ENCODE results near the gene NDUFS2.

NDUFS2 gene

DNA sequence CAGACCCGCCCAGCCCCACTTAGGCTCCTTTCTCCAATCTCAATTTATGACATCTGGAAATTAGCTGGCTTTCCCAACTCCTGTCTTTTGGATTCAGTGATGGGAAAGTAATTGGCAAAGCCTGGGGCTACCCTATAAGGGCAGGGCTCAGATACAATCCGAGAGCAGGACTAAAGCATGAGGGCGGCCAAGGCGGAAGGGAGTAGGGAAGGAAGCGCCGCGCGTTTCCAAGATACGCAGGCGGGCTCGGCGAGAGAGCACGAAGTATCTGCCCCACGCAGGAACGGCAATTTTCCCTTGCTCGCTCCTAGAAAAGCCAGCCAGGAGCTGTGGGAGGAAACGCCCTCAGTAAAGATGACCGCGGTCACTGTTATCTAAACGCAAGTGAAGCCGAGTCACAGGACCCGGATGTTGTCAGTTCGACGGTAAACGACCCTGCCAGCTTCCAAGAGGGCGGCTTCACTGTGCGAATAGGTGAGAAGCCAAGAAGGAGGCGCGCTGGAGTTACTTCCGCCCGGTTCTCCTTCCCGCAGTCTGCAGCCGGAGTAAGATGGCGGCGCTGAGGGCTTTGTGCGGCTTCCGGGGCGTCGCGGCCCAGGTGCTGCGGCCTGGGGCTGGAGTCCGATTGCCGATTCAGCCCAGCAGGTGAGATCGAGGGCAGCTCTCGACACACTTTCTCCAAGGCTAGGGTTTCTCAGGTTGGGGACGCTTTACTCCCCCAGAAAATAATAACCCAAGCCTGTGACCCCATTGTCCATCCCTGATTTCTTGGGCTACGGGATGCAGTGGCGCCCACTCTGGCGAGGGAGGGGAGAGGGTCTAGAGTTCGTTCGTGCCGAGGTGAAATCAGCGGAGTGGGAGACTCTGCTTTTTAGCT is at the start of gene NDUFS2:
NDUFS2 (plus strand) TSS at position 532 of the 877 bp plus-strand sequence; CDS start at position 551, 19 bp downstream.
- peak; percentile 89 for DNase-seq (ENCODE audit: low spot score)

DNA sequence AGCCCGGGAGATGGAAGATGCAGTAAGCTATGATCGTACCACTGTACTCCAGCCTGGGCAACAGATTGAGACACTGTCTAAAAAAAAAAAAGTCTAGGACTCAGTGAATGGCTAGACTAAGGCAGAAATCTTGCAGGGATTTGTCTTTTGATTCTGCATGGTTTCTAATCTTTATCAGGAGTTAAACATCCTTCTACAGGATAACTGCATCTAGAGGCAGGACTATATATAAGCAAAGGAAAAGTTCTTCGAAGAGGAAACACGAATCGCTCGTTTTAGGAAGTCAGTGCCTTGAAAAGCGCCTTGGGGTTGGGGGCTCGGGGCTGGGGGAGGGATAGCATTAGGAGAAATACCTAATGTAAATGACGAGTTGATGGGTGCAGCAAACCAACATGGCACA is 49.0 kb upstream of the NDUFS2 start:
- no peak for DNase-seq (ENCODE audit: low spot score)

DNA sequence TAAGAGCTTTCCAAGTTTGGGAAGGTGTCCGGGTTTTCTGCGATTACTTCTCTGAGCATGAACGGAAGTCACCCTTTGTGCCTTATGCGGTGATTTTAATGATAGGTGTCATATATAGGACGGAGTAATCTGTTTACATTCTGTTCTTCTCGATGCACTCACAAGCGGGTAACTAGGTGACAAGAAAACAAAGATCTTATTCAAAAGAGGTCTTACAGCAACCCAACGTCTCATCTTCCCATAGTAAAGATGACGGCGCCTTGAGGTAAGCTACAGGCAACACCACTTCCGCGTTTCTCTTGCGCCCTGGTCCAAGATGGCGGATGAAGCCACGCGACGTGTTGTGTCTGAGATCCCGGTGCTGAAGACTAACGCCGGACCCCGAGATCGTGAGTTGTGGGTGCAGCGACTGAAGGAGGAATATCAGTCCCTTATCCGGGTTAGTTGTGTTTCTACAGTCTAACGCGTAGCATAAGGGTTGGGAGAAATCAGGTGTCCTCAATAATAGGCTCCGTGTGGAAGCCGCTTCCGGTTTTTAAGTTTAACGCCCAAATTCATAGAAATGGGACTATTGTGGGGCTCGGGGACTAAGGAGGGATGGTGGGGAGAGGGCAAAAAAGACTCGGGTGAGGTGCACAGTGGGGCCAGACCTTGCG is 48.4 kb upstream of the NDUFS2 start, which contains the start of gene UFC1:
UFC1 (plus strand) TSS at position 297 of the 656 bp plus-strand sequence; CDS start at position 317, 20 bp downstream.
- peak; percentile 80 for DNase-seq (ENCODE audit: low spot score)

DNA sequence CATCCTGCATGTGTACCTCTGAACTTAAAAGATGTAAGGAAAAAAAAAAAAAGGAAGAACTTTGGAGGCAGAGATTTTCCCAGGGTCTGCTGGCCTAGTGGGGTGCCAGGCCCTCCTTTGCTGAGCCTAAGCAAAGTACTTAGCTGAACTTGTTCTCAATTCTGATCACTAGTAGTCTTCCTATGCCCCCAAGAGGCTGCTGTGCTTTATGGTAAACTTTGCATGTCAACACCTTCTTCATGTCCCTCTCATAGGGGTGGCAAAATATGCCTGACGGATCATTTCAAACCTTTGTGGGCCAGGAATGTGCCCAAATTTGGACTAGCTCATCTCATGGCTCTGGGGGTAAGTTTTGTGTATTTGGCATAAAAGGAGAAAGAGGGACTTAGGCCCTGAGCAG is 44.3 kb upstream of the NDUFS2 start:
- no peak for DNase-seq (ENCODE audit: low spot score)

DNA sequence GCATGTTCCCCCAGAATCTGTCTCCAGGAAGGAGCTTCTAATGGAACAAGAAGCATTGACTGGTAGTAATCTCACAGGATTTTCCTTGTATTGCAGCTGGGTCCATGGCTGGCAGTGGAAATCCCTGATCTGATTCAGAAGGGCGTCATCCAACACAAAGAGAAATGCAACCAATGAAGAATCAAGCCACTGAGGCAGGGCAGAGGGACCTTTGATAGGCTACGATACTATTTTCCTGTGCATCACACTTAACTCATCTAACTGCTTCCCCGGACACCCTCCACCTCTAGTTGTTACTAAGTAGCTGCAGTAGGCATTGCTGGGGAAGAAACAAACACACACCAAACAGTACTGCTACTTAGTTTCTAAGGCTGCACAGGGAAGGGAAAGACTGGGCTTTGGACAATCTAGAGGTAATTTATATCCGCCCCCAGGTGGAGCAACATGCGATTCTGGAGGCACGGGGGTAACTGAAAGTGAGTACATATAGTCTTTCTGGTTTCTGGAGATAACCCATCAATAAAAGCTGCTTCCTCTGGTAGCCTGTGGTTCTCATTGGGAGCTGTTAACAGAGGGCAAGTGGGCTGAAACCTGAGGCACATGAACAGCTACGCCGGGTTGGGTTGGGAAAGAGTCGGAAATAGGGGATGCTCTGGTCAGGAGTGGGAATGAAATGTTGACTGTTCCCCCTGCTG is 43.7 kb upstream of the NDUFS2 start:
- no peak for DNase-seq (ENCODE audit: low spot score)

DNA sequence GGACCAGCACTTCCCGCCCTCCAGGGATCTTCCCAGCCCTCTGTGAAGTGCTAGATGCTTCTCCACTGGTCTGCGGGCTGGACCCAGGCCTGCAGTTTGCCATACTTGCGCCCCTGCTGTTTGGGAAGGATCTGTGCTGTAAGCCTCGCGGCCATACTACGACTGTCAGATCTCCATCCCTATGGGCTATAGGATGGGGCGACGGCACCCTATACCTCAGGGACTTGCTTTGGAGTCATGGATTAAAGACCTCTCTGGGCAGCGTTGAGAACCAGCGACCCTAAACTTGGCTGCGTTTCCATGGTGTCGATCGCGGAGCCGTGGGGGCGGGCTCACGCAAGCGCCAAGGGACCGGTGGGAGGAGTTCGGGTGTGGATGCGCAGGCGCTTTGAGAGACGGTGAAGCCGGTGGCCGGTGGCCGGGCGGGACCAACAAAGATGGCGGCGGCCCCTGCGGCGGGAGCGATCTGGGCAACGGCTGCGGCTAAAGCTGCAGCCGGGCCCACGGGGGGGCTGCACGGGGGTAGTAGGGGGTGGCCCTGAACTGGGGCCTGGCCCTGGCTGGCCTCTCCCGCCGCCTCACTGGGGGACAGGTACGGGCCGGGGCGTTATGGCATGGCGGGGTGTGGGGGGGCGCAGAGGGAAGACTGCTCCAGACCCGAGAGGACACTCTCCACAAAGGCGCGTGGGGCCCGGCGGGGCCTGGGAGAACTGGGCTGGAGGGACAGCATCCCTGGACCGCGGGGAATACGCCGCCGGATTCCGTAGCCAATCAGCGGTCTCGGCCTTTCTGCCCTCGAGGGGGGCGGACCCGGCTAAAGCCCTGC is 42.9 kb upstream of the NDUFS2 start, which contains the start of gene USP21:
USP21 (plus strand) TSS at position 414 of the 826 bp plus-strand sequence. CDS start 1,141 bp downstream, outside the sequence.
- peak; percentile 94 for DNase-seq (ENCODE audit: low spot score)

DNA sequence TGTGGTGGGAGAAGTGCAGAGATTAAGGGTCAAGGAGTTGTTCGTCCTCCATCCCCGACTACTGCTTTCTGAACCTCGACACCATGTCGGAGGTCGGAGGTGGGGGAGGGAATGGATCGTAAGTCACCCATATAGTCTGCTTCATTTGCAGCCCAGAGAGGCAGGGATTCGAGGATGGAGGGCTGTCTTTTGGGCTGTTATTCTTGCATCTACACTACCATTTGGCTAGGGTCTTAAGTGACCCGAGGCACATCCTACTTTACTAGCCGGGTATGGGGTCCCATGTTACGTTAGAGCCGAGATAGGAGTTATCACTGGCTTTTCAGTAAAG is 42.3 kb upstream of the NDUFS2 start:
- DNase-seq (ENCODE audit: low spot score) = no peak

DNA sequence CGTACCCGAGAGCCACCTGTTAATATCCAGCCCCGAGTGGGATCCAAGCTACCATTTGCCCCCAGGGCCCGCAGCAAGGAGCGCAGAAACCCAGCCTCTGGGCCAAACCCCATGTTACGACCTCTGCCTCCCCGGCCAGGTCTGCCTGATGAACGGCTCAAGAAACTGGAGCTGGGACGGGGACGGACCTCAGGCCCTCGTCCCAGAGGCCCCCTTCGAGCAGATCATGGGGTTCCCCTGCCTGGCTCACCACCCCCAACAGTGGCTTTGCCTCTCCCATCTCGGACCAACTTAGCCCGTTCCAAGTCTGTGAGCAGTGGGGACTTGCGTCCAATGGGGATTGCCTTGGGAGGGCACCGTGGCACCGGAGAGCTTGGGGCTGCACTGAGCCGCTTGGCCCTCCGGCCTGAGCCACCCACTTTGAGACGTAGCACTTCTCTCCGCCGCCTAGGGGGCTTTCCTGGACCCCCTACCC is 41.5 kb upstream of the NDUFS2 start:
- DNase-seq (ENCODE audit: low spot score) = no peak

DNA sequence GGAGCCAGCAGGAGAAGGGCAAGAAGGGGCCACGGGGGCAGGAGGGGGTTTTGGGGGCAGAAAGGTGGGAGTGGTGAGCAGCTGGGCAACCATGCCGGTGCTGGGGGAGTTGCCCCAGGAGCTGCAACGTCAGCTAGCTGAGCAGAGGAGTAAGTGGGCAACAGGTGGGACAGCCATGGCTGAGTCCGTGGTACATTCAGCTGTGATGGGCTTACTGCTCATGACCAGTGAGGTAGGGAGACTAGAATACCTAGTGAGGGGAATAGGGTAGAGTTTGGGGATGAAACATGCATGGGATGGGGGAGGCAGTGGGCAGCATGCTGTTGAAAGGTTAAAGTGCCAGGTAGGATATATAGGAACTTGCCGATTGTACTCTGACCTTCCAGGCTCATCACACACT is 40.5 kb upstream of the NDUFS2 start:
- no peak for DNase-seq (ENCODE audit: low spot score)

DNA sequence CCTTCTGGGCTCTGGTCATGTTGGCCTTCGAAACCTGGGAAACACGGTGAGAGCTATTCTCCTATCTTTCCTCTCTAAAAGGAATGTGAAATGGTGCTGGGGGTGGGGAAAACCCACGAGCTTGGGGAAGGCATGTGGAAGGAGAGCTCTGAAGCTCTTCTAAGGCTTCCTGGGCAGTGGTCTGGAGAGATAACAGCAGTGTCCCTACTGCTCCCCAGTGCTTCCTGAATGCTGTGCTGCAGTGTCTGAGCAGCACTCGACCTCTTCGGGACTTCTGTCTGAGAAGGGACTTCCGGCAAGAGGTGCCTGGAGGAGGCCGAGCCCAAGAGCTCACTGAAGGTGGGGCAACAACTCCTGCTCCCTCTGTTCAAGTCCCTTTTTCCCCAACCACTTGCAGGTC is 40.1 kb upstream of the NDUFS2 start:
- DNase-seq (ENCODE audit: low spot score) = no peak

DNA sequence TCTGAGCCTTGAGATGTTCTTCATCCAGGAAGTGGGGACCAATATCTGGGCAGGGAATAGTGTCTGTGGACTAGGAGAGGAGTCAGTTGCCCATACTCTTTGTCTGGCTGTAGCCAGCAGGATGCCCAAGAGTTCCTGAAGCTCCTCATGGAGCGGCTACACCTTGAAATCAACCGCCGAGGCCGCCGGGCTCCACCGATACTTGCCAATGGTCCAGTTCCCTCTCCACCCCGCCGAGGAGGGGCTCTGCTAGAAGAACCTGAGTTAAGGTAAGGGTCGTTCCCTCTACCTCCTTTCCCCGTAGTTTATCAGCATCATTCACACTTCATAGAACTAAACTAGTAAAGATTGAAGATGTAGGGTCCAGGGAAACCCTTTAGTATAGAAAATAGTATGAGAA is 39.4 kb upstream of the NDUFS2 start:
- DNase-seq (ENCODE audit: low spot score) = no peak

DNA sequence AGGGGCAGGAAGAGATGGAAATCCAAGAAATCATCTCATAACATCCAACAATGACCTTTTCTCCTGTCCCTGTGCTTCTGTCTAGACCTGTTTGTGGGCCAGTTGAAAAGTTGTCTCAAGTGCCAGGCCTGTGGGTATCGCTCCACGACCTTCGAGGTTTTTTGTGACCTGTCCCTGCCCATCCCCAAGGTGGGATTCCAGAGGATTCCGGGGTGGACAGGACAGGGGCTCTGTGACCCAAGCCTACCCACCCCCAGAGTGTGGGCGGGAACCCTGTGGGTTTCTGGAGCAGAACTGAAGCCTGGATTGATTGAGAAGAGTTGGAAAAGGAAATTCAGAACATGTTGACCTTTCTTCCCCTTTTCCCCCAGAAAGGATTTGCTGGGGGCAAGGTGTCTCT is 38.4 kb upstream of the NDUFS2 start:
- DNase-seq (ENCODE audit: low spot score) = no peak

DNA sequence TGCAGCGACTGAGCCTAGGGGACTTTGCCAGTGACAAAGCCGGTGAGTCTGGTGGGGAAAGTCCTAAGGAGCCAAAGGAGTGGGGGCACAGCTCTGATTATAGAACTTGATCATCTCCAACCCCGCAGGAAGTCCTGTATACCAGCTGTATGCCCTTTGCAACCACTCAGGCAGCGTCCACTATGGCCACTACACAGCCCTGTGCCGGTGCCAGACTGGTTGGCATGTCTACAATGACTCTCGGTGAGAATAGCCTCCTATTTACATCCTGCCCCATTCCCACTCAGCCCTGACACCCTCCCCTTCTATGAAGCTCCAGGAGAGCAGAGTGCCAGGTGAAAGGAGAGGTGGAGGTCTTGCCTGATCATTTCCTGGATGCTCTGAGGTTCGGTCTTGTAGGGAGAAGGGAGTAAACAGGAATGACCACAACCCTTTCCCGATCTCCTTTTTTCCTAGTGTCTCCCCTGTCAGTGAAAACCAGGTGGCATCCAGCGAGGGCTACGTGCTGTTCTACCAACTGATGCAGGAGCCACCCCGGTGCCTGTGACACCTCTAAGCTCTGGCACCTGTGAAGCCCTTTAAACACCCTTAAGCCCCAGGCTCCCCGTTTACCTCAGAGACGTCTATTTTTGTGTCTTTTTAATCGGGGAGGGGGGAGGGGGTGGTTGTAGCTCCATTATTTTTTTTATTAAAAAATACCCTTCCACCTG is 37.1 kb upstream of the NDUFS2 start:
- DNase-seq (ENCODE audit: low spot score) = no peak

DNA sequence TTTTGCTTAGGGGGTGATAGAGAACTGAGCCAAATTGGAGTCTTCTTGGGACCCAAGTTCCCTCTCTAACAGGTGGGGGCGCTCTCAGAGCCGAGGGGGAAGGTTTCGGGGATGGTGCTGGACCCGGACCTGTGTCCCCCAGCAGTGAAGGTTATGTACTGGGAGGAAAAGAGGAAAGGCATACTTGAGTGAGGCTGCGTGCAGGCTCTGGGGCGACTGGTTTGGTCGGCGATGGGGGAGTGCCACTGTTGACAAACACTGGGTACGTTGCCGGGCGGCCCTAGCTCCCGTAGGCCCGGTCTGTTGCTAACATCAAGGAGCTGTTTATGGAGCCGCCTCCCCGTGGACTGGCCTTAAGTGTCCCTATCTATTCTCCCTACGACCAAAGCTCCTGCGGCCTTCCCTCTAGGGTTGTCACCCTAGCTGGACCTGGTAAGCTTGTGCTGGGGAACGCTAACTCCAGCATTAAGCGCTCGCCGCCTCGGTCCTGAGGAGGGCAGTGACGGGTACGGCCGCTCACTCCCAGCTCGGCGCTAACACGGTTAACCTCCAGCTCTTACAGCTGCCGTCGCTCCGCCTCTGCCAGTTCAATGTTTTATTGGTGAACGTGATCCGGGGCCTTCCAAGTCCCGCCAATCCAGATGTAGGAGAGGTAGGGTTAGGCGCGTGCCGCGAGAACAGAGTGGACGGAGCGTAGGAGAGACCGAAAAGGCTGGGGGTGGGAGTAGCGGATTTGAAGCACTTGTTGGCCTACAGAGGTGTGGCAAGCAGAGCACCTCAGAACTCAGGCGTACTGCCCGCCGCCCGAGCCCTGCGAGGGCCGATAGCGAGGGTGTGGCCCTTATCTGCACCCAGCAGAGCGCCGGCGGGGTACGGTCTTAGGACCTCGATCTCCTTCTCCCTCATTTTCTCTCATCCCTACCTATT is 36.2 kb upstream of the NDUFS2 start, which contains the start of gene PPOX:
PPOX (plus strand) TSS at position 685 of the 927 bp plus-strand sequence. CDS start 422 bp downstream, outside the sequence.
- peak; percentile 90 for DNase-seq (ENCODE audit: low spot score)

DNA sequence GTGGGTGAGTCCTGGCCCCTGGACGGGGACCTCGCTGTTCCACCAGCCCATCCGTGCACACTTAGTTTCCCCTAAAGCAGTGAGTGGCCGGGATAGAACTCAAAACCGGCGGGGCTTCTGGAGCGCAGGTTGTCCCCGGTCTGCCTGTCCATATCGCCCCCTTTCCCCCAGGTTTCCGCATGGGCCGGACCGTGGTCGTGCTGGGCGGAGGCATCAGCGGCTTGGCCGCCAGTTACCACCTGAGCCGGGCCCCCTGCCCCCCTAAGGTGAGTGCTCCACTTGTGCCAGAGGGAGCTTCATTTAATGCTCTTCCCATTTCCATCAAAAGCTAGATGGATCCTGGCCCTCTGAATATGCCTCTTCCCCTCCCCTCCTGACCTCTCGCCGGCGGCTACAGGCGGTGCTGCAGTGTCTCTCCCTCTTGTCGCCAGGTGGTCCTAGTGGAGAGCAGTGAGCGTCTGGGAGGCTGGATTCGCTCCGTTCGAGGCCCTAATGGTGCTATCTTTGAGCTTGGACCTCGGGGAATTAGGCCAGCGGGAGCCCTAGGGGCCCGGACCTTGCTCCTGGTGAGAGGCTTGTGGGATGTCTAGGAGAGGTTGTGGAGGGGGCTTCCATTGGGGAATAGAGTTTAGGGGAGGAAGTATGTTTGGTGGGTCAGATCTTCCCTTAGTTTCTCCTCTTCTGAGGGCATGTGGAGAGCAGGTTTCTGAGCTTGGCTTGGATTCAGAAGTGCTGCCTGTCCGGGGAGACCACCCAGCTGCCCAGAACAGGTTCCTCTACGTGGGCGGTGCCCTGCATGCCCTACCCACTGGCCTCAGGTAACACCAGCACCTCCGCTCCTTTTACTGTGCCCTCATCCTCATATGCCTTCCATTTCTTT is 35.3 kb upstream of the NDUFS2 start:
- peak; percentile 31 for DNase-seq (ENCODE audit: low spot score)

DNA sequence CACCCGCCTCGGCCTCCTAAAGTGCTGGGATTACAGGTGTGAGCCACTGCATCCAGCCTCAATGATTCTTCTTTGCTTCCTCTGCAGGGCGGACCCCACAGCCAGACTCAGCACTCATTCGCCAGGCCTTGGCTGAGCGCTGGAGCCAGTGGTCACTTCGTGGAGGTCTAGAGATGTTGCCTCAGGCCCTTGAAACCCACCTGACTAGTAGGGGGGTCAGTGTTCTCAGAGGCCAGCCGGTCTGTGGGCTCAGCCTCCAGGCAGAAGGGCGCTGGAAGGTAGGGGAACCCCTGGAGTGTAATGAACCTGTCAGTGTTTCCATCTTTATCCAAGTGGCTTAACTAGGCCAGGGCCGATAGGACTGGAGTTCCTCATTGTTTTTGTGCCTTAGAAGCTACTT is 33.3 kb upstream of the NDUFS2 start:
- no peak for DNase-seq (ENCODE audit: low spot score)

DNA sequence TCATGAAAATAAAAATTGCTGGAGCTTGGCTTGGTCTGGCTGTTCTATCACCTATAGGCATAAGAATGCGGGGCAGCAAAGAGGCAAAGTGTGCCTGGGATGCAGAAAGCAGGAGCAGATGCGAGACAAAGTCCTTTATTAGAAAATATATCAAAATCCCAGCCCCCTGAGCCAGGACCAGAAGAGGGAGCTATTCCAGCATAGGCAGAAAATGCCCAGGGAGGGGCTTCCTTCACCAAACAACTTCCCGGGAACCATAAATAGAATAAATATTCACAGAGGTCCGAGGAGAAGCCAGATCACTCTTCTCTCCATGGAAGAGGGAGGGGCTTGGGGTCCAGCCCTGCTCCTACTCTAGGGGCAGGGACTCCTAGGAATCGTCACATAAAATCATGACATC is 31.0 kb upstream of the NDUFS2 start:
- DNase-seq (ENCODE audit: low spot score) = peak; percentile 23

DNA sequence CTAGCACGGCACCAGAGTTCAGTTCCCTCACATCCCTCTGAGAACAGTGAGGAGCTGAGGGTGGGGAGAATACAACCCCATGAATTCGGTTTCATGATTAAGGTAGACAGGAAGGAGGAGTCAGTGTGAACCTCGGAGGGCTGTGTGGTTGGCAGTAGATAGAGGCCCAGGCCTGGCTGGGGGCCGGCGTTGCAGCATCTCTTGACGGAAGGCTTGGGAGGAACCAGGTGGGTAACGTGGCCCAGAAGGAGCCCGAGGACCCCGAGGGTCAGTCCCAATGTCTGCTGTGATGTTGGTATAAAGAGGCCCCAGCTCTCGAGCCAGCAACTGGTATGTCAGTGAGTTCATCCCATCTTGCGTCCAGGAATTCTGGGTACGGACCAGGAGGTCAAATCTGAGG is 30.5 kb upstream of the NDUFS2 start:
- DNase-seq (ENCODE audit: low spot score) = no peak

DNA sequence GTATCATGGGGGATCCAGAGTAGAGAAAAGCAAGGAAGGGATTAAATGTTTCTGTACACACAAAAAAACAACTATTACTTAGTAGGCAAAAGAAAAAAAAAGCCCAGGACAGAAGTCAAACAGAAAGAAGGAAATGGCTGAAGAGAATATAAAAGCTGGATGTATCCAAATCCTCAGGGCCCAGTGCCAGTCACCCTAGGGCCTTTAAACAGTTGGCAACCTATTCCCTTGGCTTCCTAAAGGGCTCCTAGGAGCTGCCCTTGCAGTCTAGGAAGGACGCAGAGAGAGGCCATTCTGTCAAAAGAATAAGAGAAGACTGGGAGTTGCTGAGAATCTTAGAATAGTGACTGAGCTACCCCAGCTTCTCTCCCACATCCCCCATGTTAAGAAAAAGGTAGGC is 29.8 kb upstream of the NDUFS2 start:
- DNase-seq (ENCODE audit: low spot score) = no peak
